Endothelial cell of umbilical vein (primary cell): ENCODE data around the gene DPF3. TPM values are rescaled to one million over a fixed set of nuclear protein-coding genes. Genes with fewer than 3 reads are reported as not detected.

Experiments used
- BruUV-seq: library from RNA; stranded (reverse); fragments of 400-500 nt; replicated peaks from 2 replicates; lab custom pipeline; 2021; lab: Mats Ljungman, UMichigan
- CTCF ChIA-PET: fragments of 300-600, 350-600 bp; sonication (Branson Sonifier 250); formaldehyde crosslinking; loops from one replicate; lab custom pipeline; 2021; ENCODE audit warnings: antibody characterized with exemption, inconsistent platforms; lab: Charles Lee
- POLR2A ChIA-PET: fragments of 300-600, 350-600 bp; sonication (Branson Sonifier 250); formaldehyde crosslinking; loops from one replicate; lab custom pipeline; 2021; ENCODE audit warnings: antibody characterized with exemption, inconsistent platforms; lab: Charles Lee
- DNase-seq: peaks from one replicate; pipeline ENCODE4 v3.0.0-alpha.2; 2011; ENCODE audit warnings: low read depth, low spot score
- FAIRE-seq: peaks from 2 replicates; lab custom pipeline; 2011; peaks lifted over from hg19 to GRCh38; lab: Jason Lieb, UNC
- H2AFZ ChIP-seq: 2 replicates; pipeline ENCODE4 v1.6.0; 2012; ENCODE audit warnings: low read depth, low read length, control low read depth, inconsistent platforms
- H3K27ac ChIP-seq: 2 replicates; pipeline ENCODE4 v1.5.1; 2011; ENCODE audit warnings: low read depth, mild to moderate bottlenecking, control low read depth, low read length, moderate library complexity; ENCODE audit not compliant: insufficient read depth
- H3K27me3 ChIP-seq, 2 experiments: 2 replicates each; pipeline versions ENCODE4 v1.6.0 to v1.6.1; 2011; ENCODE audit warnings: low read length in 2 of 2, mixed read lengths in 1 of 2; ENCODE audit not compliant: control insufficient read depth in 2 of 2, insufficient read depth in 2 of 2
- H3K36me3 ChIP-seq, 2 experiments: 2 replicates in 1 of 2; 3 replicates in 1 of 2; pipeline ENCODE4 v1.5.1; 2011; ENCODE audit warnings: low read length in 2 of 2, mild to moderate bottlenecking in 1 of 2, moderate library complexity in 1 of 2; ENCODE audit not compliant: control insufficient read depth in 2 of 2, insufficient read depth in 2 of 2; ENCODE audit errors: extremely low read depth in 1 of 2
- H3K4me1 ChIP-seq: 3 replicates; pipeline ENCODE4 v1.5.1; 2011; ENCODE audit warnings: mild to moderate bottlenecking, low read length; ENCODE audit not compliant: control insufficient read depth, insufficient read depth; ENCODE audit errors: extremely low read depth
- H3K4me2 ChIP-seq: 2 replicates; pipeline ENCODE4 v1.6.1; 2011; ENCODE audit warnings: low read length, control low read depth, mixed read lengths; ENCODE audit not compliant: insufficient read depth
- H3K4me3 ChIP-seq, 3 experiments: fragments of 200-600 bp in 1 of 3; sonication (generic), shearing (Covaris generic) in 1 of 3; replicated peaks in 1 of 3; 2 replicates each; pipeline ENCODE4 v1.5.1; 2011 to 2016; ENCODE audit warnings: control low read depth in 3 of 3, low read length in 3 of 3, mild to moderate bottlenecking in 2 of 3, inconsistent platforms in 1 of 3, low read depth in 1 of 3, moderate library complexity in 1 of 3; ENCODE audit not compliant: insufficient read depth in 1 of 3
- H3K79me2 ChIP-seq: 2 replicates; pipeline ENCODE4 v1.6.0; 2012; ENCODE audit warnings: low read length, inconsistent platforms; ENCODE audit not compliant: control insufficient read depth, insufficient read depth
- H3K9ac ChIP-seq: replicated peaks from 2 replicates; pipeline ENCODE3; 2011; ENCODE audit warnings: low read length, control low read depth; ENCODE audit not compliant: insufficient read depth; ENCODE audit errors: extremely low read depth
- H3K9me1 ChIP-seq: replicated peaks from 3 replicates; pipeline ENCODE4 v1.6.0; 2011; ENCODE audit warnings: mild to moderate bottlenecking, low read length; ENCODE audit not compliant: control insufficient read depth, insufficient read depth; ENCODE audit errors: extremely low read depth
- H3K9me3 ChIP-seq: replicated peaks from 2 replicates; pipeline ENCODE4 v1.5.1; 2012; ENCODE audit warnings: low read length, inconsistent platforms; ENCODE audit not compliant: control insufficient read depth, insufficient read depth
- H4K20me1 ChIP-seq: replicated peaks from 2 replicates; pipeline ENCODE3; 2011; ENCODE audit warnings: mild to moderate bottlenecking, low read length; ENCODE audit not compliant: control insufficient read depth, insufficient read depth; ENCODE audit errors: extremely low read depth
- EZH2 ChIP-seq: IDR thresholded peaks from 2 replicates; pipeline ENCODE4 v1.6.1; 2012; ENCODE audit warnings: borderline replicate concordance, low read depth, mild to moderate bottlenecking, moderate library complexity, low read length, inconsistent platforms; ENCODE audit not compliant: severe bottlenecking
- FOS ChIP-seq: IDR thresholded peaks from 2 replicates; pipeline ENCODE4 v1.6.1; 2011; ENCODE audit warnings: mild to moderate bottlenecking, low read length, moderate library complexity, borderline replicate concordance; ENCODE audit not compliant: insufficient read depth
- GATA2 ChIP-seq: IDR thresholded peaks from 2 replicates; pipeline ENCODE4 v1.7.0; 2011; ENCODE audit warnings: low read depth, mild to moderate bottlenecking, moderate library complexity, mixed read lengths, low read length; ENCODE audit not compliant: insufficient read length, insufficient read depth
- JUN ChIP-seq: IDR thresholded peaks from 2 replicates; pipeline ENCODE4 v1.6.1; 2011; ENCODE audit warnings: borderline replicate concordance, low read depth; ENCODE audit not compliant: insufficient read length, insufficient read depth
- MYC ChIP-seq: IDR thresholded peaks from one replicate; pipeline ENCODE4 v1.6.1; 2011; ENCODE audit warnings: mild to moderate bottlenecking, low read depth, low read length
- POLR2A ChIP-seq: IDR thresholded peaks from 2 replicates; pipeline ENCODE4 v1.6.1; 2012; ENCODE audit warnings: low read depth, mild to moderate bottlenecking, control low read depth, low read length
- POLR2AphosphoS5 ChIP-seq: IDR thresholded peaks from 2 replicates; pipeline ENCODE4 v1.6.1; 2012; ENCODE audit warnings: low read depth, mild to moderate bottlenecking, control low read depth, low read length, moderate library complexity; ENCODE audit not compliant: insufficient read depth
- dilution Hi-C: fragments of 300-500 bp; cut with MboI; formaldehyde crosslinking; loops from one replicate; pipeline ENCODE4 v1.15.0; 2019; ENCODE audit warnings: low sequenced_read_pairs; ENCODE audit not compliant: extremely low pct_ligation_motif_present
- intact Hi-C: fragments of 100-400 bp; cut with micrococcal nuclease; formaldehyde crosslinking; loops from one replicate; pipeline ENCODE4 v1.10.0; 2022
- polyA plus RNA-seq, 4 experiments: library from polyadenylated mRNA; depleted of rRNA in 3 of 4; stranded (reverse) in 3 of 4; unstranded in 1 of 4; fragments of >200 nt; gene quantifications; 2 replicates each; pipeline versions ENCODE4 v1.2.1 to v1.2.3, GENCODE V29; 2011 to 2012; ENCODE audit warnings: missing spikeins in 1 of 4
- total RNA-seq: library from RNA; stranded (reverse); gene quantifications from 2 replicates; pipeline ENCODE4 v1.2.3, GENCODE V29; 2021
- TF ChIP-seq, protein P1 (sequence below): IDR thresholded peaks from 2 replicates; pipeline ENCODE4 v1.6.1; 2011; ENCODE audit not compliant: insufficient read depth, insufficient read length
- TF ChIP-seq, protein P2 (sequence below), 2 donors: IDR thresholded peaks; 1 replicate in 1 of 2; 2 replicates in 1 of 2; pipeline ENCODE4 v1.5.1; 2011; ENCODE audit warnings: low read length in 2 of 2, mild to moderate bottlenecking in 2 of 2, moderate library complexity in 2 of 2, control low read depth in 1 of 2, inconsistent platforms in 1 of 2, low read depth in 1 of 2; ENCODE audit not compliant: insufficient read depth in 1 of 2; ENCODE audit errors: extremely low read depth in 1 of 2

The DPF3 gene
- total and polyA plus RNA-seq, 2 donors (not counting 3 experiments of a cell fraction or from before 2014, with no cell fraction given) = 2.4 to 3.5 TPM

DNA sequence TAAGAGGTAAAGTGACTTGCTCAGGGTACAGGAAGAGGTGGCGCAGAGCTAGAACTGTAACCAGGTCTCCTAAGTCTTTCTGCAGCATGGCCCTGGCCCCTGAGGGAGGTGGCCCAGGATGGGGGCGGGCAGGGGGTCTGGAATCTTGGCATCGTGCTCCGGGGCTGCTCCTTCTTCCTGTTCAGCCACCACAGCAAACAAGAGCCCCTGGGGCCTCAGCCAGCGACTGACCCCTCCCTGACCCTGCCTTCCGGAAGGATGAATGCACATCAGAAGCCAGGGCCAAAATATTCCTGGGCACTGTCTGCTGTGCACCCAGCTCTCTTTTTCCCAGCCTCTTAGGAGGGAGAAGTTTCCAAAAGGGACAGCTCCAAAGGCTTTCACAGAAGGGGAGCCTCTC is 242.8 kb downstream of the DPF3 start:
- DNase-seq (peak; percentile 44), FAIRE-seq (peak; percentile 88)
- H2AFZ ChIP-seq = no peak overlapping the region
- BruUV-seq = no TSS peak
- peak; percentile 76 for TF ChIP-seq POLR2AphosphoS5
- peak; percentile 26 for TF ChIP-seq FOS
- no peak for TF ChIP-seq MYC
- H3K4me1 ChIP-seq = peaks cover 45% of the 10 kb centered on the region
- H3K36me3 ChIP-seq = no peaks in the 10 kb centered on the region
- dilution Hi-C loops = no loop called here
- no peak overlapping the region for H3K4me3 ChIP-seq
- H3K79me2 ChIP-seq = no peaks in the 10 kb centered on the region
- H3K9me1 ChIP-seq = no peaks in the 10 kb centered on the region
- intact Hi-C loops = loop anchor here (1.0 kb wide), 1 partner anchor 14 kb away; no protein-coding TSS in a partner anchor
- H3K9me3 ChIP-seq = no peaks in the 10 kb centered on the region
- POLR2A ChIA-PET = no interaction called here
- peak overlapping the region; percentile 58 for H3K27ac ChIP-seq
- CTCF ChIA-PET = interaction anchor here (1.1 to 1.6 kb wide), 4 partner anchors 8 to 134 kb away, joined by 3 to 8 read pairs (median 4); no protein-coding TSS in a partner anchor
- peak overlapping the region; percentile 53 for H3K4me2 ChIP-seq
- no peaks in the 10 kb centered on the region for H4K20me1 ChIP-seq
- no peaks in the 10 kb centered on the region for H3K27me3 ChIP-seq
- no peak overlapping the region for H3K9ac ChIP-seq

DNA sequence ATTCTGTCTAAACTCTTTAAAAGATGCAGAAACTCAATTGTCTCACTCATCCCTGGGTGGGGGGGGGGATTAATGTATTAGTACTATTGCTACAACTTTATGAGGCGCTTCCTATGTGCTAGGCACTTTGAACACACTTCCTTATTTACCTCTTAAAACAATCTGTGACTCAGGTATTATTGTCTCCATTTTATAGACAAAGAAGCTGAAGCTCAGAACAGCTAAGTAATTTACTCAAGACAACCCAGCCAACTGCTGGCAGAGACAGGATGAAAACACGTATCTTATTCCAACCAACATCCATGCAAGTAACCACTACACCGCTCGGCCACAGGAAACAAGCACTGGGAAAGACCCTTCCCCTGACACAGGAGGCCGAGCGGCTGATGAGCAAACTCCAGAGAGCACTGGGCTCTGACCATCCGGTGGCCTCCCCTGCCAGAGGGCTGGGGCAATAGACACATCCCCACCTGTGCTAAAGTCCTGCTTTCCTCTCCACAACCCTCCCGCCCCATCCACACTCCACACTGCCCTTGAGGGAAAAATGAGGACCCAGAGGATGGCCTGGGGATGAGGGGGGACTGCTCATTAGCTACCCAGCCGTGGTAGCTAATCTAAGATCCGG is 244.2 kb downstream of the DPF3 start:
- no TSS peak for BruUV-seq
- intact Hi-C loops = no loop called here
- peak overlapping the region; percentile 14 for H3K4me2 ChIP-seq
- no peaks in the 10 kb centered on the region for H3K9me3 ChIP-seq
- H3K9me1 ChIP-seq = no peaks in the 10 kb centered on the region
- H3K79me2 ChIP-seq = no peaks in the 10 kb centered on the region
- H3K4me1 ChIP-seq = peaks cover 45% of the 10 kb centered on the region
- H2AFZ ChIP-seq = peak overlapping the region; percentile 34
- TF ChIP-seq FOS = no peak
- no peak for TF ChIP-seq JUN
- TF ChIP-seq GATA2 = no peak
- no peak for TF ChIP-seq MYC
- TF ChIP-seq POLR2A = no peak
- TF ChIP-seq EZH2 = no peak
- TF ChIP-seq, protein P1, sequence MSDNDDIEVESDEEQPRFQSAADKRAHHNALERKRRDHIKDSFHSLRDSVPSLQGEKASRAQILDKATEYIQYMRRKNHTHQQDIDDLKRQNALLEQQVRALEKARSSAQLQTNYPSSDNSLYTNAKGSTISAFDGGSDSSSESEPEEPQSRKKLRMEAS = no peak
- TF ChIP-seq, protein P2, sequence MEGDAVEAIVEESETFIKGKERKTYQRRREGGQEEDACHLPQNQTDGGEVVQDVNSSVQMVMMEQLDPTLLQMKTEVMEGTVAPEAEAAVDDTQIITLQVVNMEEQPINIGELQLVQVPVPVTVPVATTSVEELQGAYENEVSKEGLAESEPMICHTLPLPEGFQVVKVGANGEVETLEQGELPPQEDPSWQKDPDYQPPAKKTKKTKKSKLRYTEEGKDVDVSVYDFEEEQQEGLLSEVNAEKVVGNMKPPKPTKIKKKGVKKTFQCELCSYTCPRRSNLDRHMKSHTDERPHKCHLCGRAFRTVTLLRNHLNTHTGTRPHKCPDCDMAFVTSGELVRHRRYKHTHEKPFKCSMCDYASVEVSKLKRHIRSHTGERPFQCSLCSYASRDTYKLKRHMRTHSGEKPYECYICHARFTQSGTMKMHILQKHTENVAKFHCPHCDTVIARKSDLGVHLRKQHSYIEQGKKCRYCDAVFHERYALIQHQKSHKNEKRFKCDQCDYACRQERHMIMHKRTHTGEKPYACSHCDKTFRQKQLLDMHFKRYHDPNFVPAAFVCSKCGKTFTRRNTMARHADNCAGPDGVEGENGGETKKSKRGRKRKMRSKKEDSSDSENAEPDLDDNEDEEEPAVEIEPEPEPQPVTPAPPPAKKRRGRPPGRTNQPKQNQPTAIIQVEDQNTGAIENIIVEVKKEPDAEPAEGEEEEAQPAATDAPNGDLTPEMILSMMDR (IDR thresholded peaks at IDR 0.05; ENCODE audit: extremely low read depth in 1 of 2, insufficient read depth in 1 of 2, low read depth in 1 of 2, low read length in 2 of 2) = no peak
- no peak for TF ChIP-seq POLR2AphosphoS5
- no peak overlapping the region for H3K9ac ChIP-seq
- H3K4me3 ChIP-seq = no peak overlapping the region
- CTCF ChIA-PET = interaction anchor here (0.9 to 1.5 kb wide), 4 partner anchors 14 to 299 kb away, joined by 3 to 5 read pairs (median 4); no protein-coding TSS in a partner anchor
- H3K36me3 ChIP-seq = no peaks in the 10 kb centered on the region
- dilution Hi-C loops = no loop called here
- no peaks in the 10 kb centered on the region for H3K27me3 ChIP-seq
- H4K20me1 ChIP-seq = no peaks in the 10 kb centered on the region
- POLR2A ChIA-PET = no interaction called here
- DNase-seq (no peak), FAIRE-seq (peak; percentile 80)
- H3K27ac ChIP-seq = peak overlapping the region; percentile 58
